Left ventricle myocardium inferior (tissue), 1 donor: ENCODE measurements around the gene DENND4A. TPM values are rescaled to one million over a fixed set of nuclear protein-coding genes. Genes with fewer than 3 reads are reported as not detected.

Source experiments
- DNase-seq: peaks from one replicate; pipeline ENCODE4 v3.0.0-alpha.2; 2020
- H3K27ac ChIP-seq: fragments of 200-600 bp; replicated peaks from 2 replicates; pipeline ENCODE4 v1.8.0; 2021
- H3K27me3 ChIP-seq: fragments of 200-600 bp; 2 replicates; pipeline ENCODE4 v1.8.0; 2021; ENCODE audit warnings: low read depth
- H3K36me3 ChIP-seq: fragments of 200-600 bp; 2 replicates; pipeline ENCODE4 v1.8.0; 2021
- H3K4me1 ChIP-seq: fragments of 200-600 bp; 2 replicates; pipeline ENCODE4 v1.8.0; 2021
- H3K4me3 ChIP-seq: fragments of 200-600 bp; 2 replicates; pipeline ENCODE4 v1.8.0; 2021; ENCODE audit warnings: mild to moderate bottlenecking, moderate library complexity
- H3K9me3 ChIP-seq: fragments of 200-600 bp; replicated peaks from 2 replicates; pipeline ENCODE4 v1.8.0; 2021
- intact Hi-C: fragments of 100-400 bp; cut with micrococcal nuclease; formaldehyde crosslinking; loops from one replicate; pipeline ENCODE4 v1.11.0; 2022
- total RNA-seq: library from RNA; stranded (reverse); fragmentation: NEBNext Ultra II Directional; extraction: Animal tissue kit (Norgen Biotek cat#: 25700); gene quantifications from one replicate; pipeline ENCODE4 v1.2.1, GENCODE V29; 2021
- TF ChIP-seq, protein P1 (sequence below): fragments of 200-600 bp; IDR thresholded peaks from 2 replicates; pipeline ENCODE4 v1.8.0; 2021; ENCODE audit warnings: antibody characterized with exemption, mild to moderate bottlenecking, borderline replicate concordance
- donor health status: DM: no; HTN: yes; CAD: no; lungs with severe emphysema.

DENND4A gene
- total RNA-seq, 1 donor from 2014 or later, result 13.5 TPM

DNA sequence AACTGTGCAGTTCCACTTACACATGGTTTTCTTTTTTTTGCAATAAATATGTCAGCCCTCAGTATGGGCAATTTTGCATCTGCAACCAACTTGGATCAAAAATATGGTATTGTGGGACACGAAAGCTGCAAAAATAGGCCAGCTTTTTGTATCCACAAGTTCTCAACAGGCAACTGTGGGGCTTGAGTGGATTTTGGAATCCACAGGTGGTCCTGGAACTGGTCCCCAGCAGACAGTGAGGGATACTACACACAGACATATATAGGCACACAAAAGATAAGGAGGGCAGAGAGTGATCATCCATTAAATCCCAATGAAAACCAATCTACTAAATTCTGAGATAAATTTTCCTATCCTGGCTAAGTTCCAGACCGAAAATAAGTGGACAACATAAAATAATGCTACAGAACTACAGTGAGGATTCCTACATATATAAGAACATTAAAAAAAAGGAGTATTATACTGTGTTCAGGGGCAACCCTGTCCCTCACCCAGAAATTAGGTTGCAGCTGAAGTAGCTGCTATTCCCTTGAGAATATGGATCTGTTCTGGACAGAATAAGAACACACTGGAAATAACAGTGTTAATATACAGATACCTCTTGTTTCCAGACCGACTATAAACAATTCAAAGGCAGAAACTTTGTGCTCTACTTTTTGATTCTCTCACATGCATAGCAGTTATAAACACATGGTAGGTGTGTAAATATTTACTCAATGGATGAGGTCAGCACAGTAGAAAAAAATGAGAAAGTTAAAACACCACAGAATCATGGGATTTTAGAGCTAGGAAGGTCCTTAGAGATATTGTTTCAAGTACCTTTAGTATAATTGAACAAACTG lies 25.4 kb downstream of the DENND4A start:
- Histone ChIP-seq H3K4me3 (no peak overlapping the region), H3K27ac (no peak overlapping the region), H3K9me3 (no peaks in the 10 kb centered on the region), H3K4me1 (peaks cover 21% of the 10 kb centered on the region), H3K36me3 (no peaks in the 10 kb centered on the region), H3K27me3 (no peaks in the 10 kb centered on the region)
- intact Hi-C loops, result no loop called here
- TF ChIP-seq, protein P1, sequence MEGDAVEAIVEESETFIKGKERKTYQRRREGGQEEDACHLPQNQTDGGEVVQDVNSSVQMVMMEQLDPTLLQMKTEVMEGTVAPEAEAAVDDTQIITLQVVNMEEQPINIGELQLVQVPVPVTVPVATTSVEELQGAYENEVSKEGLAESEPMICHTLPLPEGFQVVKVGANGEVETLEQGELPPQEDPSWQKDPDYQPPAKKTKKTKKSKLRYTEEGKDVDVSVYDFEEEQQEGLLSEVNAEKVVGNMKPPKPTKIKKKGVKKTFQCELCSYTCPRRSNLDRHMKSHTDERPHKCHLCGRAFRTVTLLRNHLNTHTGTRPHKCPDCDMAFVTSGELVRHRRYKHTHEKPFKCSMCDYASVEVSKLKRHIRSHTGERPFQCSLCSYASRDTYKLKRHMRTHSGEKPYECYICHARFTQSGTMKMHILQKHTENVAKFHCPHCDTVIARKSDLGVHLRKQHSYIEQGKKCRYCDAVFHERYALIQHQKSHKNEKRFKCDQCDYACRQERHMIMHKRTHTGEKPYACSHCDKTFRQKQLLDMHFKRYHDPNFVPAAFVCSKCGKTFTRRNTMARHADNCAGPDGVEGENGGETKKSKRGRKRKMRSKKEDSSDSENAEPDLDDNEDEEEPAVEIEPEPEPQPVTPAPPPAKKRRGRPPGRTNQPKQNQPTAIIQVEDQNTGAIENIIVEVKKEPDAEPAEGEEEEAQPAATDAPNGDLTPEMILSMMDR, result no peak
- DNase-seq, result no peak

DNA sequence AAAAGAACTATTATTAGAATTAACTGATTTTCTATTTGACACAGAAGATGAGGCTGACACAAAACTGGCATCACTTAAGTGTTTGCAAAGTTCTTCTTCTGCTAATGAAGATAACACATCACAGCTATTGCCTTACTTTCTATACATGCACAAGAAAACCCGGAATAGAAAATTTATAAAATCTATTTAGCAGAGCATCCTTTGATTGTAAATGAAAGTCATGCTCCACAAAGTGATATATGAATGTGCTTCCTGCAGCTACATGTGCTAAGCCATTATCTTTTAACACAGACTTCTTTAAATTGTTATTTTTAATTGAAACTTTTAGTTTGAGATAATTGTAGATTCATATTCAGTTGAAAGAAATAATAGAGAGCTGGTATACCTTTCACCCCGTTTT lies 27.0 kb downstream of the DENND4A start:
- intact Hi-C loops, result no loop called here
- peaks cover 2% of the 10 kb centered on the region for H3K36me3 ChIP-seq
- no peak overlapping the region for H3K27ac ChIP-seq
- TF ChIP-seq, protein P1, result no peak
- no peak overlapping the region for H3K4me3 ChIP-seq
- no peaks in the 10 kb centered on the region for H3K9me3 ChIP-seq
- no peak for DNase-seq
- H3K27me3 ChIP-seq, result no peaks in the 10 kb centered on the region
- peaks cover 21% of the 10 kb centered on the region for H3K4me1 ChIP-seq

DNA sequence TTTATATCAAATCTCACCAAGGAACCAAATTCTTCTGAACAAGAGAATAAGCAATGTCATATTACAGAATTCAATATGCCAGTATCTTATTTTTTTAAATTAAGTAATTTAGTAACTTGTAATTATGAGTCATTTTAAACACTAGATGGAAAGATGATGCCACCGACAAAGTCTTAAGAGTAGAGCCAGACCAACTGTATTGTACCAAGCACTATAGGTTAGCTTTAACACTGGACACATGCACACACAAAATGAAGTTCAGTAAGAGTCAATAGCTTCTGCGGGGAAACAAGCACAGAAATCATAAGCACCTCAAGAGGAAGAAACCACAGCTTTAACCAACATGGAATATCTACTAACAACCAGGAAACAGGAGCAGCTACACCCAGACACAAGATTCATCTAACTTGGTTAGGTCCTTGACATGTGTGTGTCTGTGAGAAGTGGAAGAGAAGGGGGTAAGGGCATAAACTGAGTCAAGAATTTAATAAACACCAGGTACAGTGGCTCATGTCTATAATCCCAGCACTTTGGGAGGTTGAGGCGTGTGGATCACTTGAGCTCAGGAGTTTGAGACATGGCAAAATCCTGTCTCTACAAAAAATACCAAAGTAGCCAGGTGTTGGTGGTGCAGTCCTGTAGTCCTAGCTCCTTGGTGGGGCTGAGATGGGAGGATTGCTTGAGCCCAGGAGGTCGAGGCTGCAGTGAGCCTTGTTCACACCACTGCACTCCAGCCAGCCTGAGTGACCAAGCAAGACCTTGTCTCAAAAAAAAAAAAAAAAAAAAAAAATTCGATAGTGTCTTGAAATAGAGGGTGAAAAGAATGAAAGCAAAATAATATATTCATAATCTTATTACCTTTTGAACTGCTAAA lies 28.9 kb downstream of the DENND4A start:
- peaks cover 7% of the 10 kb centered on the region for H3K36me3 ChIP-seq
- H3K27me3 ChIP-seq, result no peaks in the 10 kb centered on the region
- TF ChIP-seq, protein P1, result no peak
- no peak for DNase-seq
- no peak overlapping the region for H3K4me3 ChIP-seq
- H3K4me1 ChIP-seq, result peaks cover 14% of the 10 kb centered on the region
- intact Hi-C loops, result no loop called here
- H3K27ac ChIP-seq, result no peak overlapping the region
- no peaks in the 10 kb centered on the region for H3K9me3 ChIP-seq

DNA sequence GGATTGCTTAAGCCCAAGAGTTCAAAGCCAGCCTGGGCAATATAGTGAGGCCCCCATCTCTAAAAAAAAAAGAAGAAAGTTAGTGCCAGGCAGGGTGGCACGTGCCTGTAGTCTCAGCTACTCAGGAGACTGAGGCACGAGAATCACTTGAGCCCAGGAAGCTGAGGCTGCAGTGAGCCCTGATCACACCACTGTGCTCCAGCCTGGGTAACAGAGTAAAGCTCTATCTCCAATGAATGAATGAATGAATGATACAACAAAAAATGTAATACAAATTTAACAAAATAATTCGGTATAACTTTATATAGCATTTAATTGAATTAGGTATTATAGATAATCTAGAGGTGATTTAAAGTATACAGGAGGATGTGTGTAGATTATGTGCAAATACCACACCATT lies 29.7 kb downstream of the DENND4A start:
- H3K4me1 ChIP-seq, result peaks cover 10% of the 10 kb centered on the region
- peaks cover 7% of the 10 kb centered on the region for H3K36me3 ChIP-seq
- intact Hi-C loops, result no loop called here
- H3K9me3 ChIP-seq, result no peaks in the 10 kb centered on the region
- DNase-seq, result no peak
- no peak overlapping the region for H3K27ac ChIP-seq
- TF ChIP-seq, protein P1, result no peak
- no peaks in the 10 kb centered on the region for H3K27me3 ChIP-seq
- H3K4me3 ChIP-seq, result no peak overlapping the region

DNA sequence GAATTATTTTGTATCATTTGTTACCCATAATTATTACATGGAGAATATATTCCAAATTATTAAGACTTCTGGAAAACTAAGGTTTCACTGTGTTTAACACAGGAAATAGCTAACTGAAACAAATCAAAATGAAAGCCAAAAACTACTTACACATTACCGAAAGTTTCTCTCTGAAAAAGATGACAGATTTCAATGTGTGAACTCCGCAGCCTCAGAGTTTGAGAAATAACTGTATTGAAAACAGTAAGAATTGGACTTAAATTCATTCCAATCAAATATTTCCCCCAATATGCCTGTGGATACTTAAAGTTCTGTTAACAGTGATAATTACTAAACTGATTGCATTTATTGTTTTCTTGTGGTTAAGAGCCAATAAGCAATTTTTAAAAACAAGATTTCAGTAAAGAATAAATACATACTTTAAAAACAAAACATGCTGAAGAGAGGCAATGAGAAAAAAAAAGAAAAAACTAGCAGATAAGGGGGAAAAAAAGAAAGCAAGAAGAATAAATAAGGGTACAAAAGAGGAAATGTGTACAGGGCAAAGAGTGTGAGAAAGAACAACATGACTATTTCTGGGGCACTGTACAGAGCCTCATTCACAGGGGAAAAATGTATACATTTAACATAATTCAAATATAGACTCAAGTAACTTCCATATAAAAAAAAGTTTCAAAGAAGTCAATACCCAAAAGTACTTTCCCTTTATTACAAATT lies 30.7 kb downstream of the DENND4A start:
- DNase-seq, result no peak
- intact Hi-C loops, result no loop called here
- TF ChIP-seq, protein P1, result no peak
- H3K9me3 ChIP-seq, result no peaks in the 10 kb centered on the region
- H3K27me3 ChIP-seq, result no peaks in the 10 kb centered on the region
- H3K4me3 ChIP-seq, result no peak overlapping the region
- no peaks in the 10 kb centered on the region for H3K4me1 ChIP-seq
- H3K27ac ChIP-seq, result no peak overlapping the region
- H3K36me3 ChIP-seq, result peaks cover 8% of the 10 kb centered on the region
